Measurements from ENCODE around the gene STAC.
"Not testable (repeated sequence)": the region's sequence is repeated elsewhere in the genome, so short reads cannot be mapped to it uniquely, and the experiment has no call there.

The STAC gene

DNA sequence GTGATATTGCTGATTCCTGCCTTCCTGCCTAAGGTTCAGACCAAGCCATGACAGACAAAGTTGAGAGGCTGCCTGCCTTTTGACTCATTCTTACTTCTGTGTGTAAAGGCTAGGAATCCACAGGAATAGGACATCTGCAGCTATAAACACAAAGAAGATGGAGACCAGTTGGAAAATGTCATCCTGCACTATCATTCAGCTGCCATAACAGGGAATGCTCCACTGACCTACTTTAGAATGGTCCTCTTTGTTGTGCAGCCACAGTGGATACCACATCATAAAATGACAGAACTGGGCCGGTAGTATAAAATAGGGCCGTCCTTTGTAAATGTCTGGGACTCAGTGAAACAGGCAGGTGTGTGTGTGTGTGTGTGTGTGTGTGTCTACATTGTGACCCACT, 75.1 kb downstream of the STAC start:
- TF ChIP-seq ZFX (IDR thresholded peaks at IDR 0.05) (no peak), CTCF (conservative IDR thresholded peaks at IDR 0.05) (no peak)
- H3K27ac ChIP-seq = no peak overlapping the region

- no peak overlapping the region for H3K27ac ChIP-seq
- TF ChIP-seq CTCF (conservative IDR thresholded peaks at IDR 0.05) (no peak), ZFX (IDR thresholded peaks at IDR 0.05) (no peak)
Observed at GRCh38 chr3:36456784-36457183, 76.5 kb downstream of the STAC start.

DNA sequence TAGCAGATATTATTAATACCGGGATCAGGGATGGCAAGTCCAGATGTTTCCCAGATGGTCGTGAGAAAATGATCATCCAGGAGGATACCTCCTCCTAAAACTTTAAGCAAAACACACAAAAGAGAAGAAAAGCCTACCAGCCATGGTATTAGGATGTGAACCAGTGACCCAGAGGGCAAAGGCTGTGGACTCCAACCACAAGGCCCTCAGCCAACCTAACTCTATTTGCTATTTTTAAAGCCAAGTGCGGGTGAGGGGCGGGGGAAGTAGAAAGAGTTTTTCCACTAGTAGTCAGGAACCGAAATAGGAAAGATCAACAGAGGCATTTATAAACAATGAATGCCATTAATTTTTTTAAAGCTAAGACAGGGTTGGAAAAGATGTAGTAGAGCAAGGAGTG, 77.4 kb downstream of the STAC start:
- TF ChIP-seq CTCF (conservative IDR thresholded peaks at IDR 0.05) = no peak
- H3K27ac ChIP-seq = no peak overlapping the region

DNA sequence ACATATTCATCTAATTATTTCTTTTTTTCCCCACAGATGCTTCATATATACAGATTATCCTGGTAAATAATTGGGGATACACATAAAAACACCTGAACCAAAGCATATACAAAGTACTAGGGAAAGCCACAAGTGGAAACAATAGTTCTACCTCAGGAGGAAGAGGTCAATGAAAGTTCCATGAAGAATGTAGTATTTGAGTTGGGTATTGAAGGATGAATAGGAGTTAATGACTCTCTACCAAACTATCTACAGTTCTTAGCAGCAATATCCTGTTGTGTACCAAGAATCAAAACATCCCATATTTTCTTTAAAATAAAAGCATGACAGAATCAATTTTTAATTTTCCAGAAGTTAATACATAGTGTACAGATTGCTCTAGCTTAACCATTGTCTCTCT, 78.9 kb downstream of the STAC start:
- no peak overlapping the region for H3K27ac ChIP-seq
- TF ChIP-seq ZFX (IDR thresholded peaks at IDR 0.05) (no peak), CTCF (conservative IDR thresholded peaks at IDR 0.05) (no peak)

DNA sequence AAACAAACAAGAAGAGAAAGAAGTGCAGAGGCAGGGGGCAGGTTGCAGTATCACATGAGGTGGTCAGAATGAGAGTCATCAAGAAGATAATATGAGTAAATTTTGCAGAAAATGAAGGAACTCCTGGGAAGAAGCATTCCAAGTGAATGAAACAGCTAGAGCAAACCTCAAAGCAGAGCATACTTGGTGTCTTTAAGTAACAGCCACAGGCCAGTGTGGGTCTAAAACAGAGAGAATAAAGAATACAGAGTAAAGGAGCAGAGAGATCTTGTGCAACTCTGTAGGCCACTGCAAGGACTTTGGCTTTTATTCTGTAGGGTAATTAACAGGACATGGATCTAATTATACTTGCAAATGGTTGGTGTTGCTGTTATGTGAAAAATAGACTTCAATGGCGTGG, 81.3 kb downstream of the STAC start:
- no peak overlapping the region for H3K27ac ChIP-seq
- no peak for TF ChIP-seq ZFX (IDR thresholded peaks at IDR 0.05)
- TF ChIP-seq CTCF (conservative IDR thresholded peaks at IDR 0.05) = no peak

DNA sequence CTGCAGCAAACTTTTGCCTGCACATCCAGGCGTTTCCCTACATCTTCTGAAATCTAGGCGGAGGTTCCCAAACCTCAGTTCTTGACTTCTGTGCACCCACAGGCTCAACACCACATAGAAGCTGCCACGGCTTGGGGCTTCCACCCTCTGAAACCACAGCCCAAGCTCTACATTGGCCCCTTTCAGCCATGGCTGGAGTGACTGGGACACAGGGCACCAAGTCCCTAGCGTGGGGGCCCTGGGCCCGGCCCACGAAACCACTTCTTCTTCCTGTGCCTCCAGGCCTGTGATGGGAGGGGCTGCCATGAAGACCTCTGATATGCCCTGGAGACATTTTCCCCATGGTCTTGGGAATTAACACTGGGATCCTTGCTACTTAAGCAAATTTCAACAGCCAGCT, 91.7 kb downstream of the STAC start:
- not testable (repeated sequence) for H3K27ac ChIP-seq

GRCh38 chr3:36475558-36475957, 95.3 kb downstream of the STAC start:
- H3K27ac ChIP-seq = no peak overlapping the region
- TF ChIP-seq CTCF (conservative IDR thresholded peaks at IDR 0.05) (no peak), ZFX (IDR thresholded peaks at IDR 0.05) (no peak)

DNA sequence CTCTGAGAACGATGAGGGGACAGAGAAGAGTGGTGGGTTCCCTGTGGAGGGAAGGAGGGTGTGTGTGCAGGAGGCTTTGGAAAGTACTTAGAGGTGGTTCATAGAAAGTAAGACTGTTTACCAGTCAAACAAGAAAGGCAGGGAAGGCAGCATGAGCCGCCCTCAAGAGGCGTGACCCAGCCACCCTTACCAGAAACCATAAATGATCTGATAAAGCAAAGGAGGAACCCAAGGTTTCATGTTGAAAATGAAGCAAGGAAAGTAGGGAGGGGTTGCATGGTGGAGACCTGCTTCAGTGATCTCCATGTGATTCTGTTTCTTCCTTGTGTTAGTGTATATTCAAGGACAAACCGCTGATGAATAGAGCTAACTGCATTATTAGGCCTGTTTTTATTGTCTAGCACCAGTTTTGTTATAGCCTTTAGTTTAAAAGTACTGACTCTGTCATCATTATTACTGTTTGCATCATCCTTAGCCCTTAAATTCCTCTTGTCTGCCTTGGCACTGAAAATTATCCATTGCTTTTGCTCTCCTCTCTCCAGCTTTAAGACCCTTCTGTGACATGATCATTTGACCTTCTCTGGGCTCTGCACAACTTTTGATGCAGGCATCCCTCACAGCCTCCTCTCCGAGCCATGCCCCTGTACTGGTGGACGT, 96.1 kb downstream of the STAC start:
- no peak overlapping the region for H3K27ac ChIP-seq
- no peak for TF ChIP-seq ZFX (IDR thresholded peaks at IDR 0.05)
- no peak for TF ChIP-seq CTCF (conservative IDR thresholded peaks at IDR 0.05)
